Cardiac fibroblast (primary cell): Measurements from ENCODE around the gene DYNC1LI1.

Experiments used
- DNase-seq, 2 donors: peaks; one replicate each; pipeline versions ENCODE4 v3.0.0 to v3.0.0-alpha.2; 2010; ENCODE audit warnings: low read depth in 2 of 2
- H3K4me3 ChIP-seq, 2 donors: replicated peaks in 1 of 2; 1 replicate in 1 of 2; 2 replicates in 1 of 2; pipeline ENCODE4 v1.5.1; 2011; ENCODE audit warnings: low read depth in 2 of 2, low read length in 2 of 2, mild to moderate bottlenecking in 2 of 2, moderate library complexity in 1 of 2
- TF ChIP-seq, protein P1 (sequence below): IDR thresholded peaks from one replicate; pipeline ENCODE4 v1.5.1; 2011; ENCODE audit warnings: low read depth, mild to moderate bottlenecking, low read length, inconsistent platforms

Gene DYNC1LI1

DNA sequence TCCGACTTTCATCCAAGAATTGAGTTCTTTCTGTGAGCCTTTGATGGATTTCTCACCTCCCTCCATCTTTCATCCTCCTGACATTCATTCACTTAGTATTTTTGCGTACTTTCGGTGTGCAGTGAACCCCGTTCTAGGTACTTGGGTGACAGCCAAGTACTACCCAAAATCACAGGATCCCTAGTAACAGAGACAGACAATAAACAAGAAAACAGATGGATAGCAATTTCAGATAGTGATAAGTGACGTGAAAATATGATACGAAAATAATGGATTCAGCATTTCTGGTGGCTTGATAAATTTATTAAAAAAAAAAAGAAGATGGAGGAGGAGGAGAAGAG is 67.7 kb downstream of the DYNC1LI1 start:
- DNase-seq, result no peak
- TF ChIP-seq, protein P1, sequence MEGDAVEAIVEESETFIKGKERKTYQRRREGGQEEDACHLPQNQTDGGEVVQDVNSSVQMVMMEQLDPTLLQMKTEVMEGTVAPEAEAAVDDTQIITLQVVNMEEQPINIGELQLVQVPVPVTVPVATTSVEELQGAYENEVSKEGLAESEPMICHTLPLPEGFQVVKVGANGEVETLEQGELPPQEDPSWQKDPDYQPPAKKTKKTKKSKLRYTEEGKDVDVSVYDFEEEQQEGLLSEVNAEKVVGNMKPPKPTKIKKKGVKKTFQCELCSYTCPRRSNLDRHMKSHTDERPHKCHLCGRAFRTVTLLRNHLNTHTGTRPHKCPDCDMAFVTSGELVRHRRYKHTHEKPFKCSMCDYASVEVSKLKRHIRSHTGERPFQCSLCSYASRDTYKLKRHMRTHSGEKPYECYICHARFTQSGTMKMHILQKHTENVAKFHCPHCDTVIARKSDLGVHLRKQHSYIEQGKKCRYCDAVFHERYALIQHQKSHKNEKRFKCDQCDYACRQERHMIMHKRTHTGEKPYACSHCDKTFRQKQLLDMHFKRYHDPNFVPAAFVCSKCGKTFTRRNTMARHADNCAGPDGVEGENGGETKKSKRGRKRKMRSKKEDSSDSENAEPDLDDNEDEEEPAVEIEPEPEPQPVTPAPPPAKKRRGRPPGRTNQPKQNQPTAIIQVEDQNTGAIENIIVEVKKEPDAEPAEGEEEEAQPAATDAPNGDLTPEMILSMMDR, result no peak
- H3K4me3 ChIP-seq, result peak overlapping the region; percentile 73 to 85

GRCh38 chr3:32502118-32502945 is 68.3 kb downstream of the DYNC1LI1 start, which contains the start of gene CMTM6:
Gene CMTM6 (minus strand): TSS chr3:32502852. CDS start chr3:32502745, 107 bp downstream.
- peak; percentile 80 to 83 for DNase-seq
- H3K4me3 ChIP-seq, result peak within 1 kb of the TSS; percentile 73 to 85
- TF ChIP-seq, protein P1, result no peak

DNA sequence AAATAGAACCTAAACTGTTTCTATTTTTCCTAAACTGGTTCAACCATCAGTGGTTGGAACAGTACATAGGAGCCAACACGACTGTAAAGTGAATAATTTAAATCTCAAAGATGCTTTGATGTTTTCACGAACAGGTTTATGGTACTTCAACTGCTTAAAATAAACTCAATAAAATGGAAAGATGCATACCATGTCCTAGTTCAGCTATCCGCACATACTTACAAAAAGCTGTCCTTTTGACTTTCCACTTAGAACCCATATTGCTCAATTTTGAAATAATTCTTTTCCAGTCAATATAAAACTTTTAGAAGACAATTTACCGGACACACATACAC is 68.9 kb downstream of the DYNC1LI1 start:
- no peak for DNase-seq
- TF ChIP-seq, protein P1, result no peak
- peak overlapping the region; percentile 73 to 85 for H3K4me3 ChIP-seq

- TF ChIP-seq, protein P1, result no peak
- peak in 1 of 2 donors; percentile 23 for DNase-seq
- H3K4me3 ChIP-seq, result peak overlapping the region; percentile 73 to 85
Measured at GRCh38 chr3:32500880-32501782, 69.5 kb downstream of the DYNC1LI1 start.

- TF ChIP-seq, protein P1, result no peak
- H3K4me3 ChIP-seq, result no peak overlapping the region
- no peak for DNase-seq
Measured at GRCh38 chr3:32500231-32500630, 70.4 kb downstream of the DYNC1LI1 start.

DNA sequence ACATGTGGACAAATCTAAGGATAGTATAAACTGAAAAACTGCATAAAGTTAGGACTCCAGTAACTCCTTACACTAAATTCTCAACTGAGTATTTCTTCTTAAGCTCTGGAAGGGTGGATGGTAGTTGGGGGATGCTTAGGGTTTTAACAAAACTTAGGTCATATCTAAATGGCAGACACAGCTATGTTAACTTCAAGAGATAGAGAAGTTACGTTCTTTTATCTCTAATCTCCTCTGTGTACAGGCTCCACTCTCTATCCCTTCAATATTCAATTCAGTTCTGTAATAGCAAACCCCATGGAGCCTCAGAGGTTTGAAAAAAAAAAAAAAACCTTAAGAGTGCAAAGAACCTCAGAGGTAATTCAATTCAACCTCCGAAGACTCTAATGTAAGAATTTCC is 71.1 kb downstream of the DYNC1LI1 start:
- DNase-seq, result no peak
- no peak overlapping the region for H3K4me3 ChIP-seq
- TF ChIP-seq, protein P1, result no peak
